Middle frontal gyrus (tissue), 1 donor: ENCODE data around the gene EXOC4.

ENCODE experiments used
- DNase-seq: peaks from one replicate; pipeline ENCODE4 v3.0.0-alpha.2; 2015; ENCODE audit warnings: low spot score; ENCODE audit errors: extremely low spot score

The EXOC4 gene

GRCh38 chr7:133570321-133570720 is 317.4 kb downstream of the EXOC4 start:
- DNase-seq, result no peak

DNA sequence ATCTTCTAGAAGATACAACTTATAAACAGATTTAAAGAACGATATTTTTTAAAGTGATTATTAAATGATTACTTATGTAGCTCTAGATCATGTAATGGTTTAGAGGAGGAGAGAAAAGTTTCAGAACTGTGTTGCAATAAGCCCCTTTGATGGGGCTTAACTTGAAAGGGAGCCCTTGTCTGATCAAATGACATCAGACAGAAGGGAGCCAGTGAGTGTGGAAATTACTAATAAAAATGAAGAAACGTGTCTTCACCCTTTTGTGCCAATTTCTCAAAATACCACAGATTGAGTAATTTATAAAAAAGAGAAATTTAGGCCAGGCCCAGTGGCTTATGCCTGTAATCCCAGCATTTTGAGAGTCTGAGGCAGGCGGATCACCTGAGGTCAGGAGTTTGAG is 318.2 kb downstream of the EXOC4 start:
- DNase-seq, result no peak

GRCh38 chr7:133572087-133572486 is 319.2 kb downstream of the EXOC4 start:
- no peak for DNase-seq

DNA sequence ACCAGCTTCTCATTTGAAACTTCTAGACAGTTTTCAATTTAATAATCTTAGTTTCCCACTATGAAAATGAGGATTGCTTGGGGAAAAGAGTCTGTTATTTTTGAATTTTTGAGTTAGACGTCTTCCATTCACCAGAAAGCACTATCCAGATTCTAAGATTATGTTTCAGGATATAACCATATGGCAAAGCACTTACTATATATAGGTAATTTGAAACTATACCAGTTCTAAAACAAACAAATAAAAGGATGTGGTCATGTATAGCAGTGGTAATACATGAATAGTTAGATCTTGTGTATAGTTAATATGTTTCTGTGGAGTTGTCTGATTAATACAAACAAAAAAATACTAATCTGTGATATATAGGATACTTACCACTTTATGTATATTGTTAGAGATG is 320.0 kb downstream of the EXOC4 start:
- no peak for DNase-seq

DNA sequence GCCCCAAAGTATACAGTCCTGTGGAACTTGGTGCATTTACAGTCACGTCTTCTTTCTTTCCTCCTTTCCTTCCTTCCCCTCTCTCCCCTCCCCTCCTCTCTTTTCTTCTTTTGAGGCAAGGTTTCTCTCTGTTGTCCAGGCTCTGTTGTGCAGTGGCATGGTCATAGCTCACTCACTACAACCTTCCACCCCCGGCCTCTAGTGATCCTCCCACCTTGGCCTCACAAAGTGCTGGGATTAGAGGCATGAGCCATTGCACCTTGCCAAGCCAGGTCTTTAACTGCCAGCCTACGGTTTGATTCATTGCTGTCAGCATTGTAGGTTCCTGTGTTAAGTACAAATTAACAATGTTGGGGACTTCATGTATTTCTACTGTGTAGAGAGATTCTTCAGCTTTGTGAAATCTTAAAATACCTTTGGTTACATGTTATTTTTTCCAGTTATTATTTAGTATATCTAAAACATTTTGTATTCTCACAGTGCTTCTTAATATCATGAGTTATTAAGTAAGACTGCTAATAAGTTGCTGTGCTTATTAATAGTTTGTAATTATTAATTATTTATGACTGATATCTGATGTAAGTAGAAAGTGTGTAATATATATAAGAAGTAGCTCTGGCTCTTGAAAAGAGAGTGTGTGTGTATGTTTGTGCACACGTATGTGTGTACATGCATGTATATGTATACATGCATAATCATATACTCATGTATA is 320.8 kb downstream of the EXOC4 start:
- no peak for DNase-seq

DNA sequence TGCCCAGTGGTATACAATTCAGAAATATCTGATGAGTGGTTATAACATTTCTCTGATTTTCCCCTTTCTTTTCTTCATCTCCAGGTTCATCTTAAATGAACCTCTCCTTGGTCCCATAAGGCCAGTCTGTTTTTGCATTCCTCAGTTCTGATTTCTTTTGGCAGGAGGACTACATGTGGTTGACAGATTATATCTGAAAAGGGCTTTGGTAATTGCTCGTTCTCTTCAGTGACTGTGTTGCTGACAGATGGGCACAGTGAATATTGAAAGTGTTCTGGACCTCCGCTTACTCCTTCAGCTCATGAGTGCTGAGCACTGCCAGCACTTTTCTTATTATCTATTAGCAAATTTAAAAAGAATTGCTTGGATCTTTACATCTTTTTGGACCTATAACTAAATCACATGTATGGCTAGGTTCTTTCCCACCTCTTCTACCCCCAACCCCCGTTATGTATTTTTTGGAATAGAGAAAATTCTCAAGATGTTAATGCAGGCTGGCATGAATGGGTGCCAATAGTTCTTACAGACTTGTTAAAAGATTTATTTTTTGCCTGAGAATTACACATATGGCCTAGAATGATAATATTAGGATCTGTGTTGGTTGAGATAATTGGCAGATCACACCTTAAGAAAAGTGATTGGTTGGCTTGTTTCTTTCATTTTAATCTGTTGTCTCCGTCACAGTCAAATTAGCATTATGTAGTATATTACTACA is 323.0 kb downstream of the EXOC4 start:
- DNase-seq, result no peak

DNA sequence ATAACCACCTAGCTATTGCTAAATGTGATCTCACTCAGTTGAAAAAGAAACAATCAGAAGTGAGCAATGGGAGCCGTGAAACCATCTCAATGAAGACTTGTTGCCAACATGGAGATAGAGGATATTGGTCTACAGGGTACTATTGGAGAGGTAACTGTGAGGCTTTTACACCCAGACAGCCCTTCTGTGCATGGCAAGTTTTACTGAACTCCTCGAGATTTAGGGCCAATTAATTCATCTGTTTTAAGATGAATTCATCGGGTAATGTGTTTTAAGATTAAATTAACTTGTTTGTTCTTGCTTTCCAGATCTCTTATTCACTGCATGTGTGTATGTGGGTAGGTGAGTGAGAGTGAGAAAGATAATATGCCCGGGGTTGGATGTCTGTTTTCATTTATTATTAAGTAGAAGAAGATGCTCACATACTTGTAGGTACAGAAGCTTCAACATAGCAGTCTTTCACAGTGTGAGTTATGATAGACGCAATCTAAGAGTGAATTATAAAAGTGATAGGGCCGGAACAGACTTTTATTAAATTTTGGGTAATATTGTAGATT is 323.8 kb downstream of the EXOC4 start:
- DNase-seq, result no peak

GRCh38 chr7:133582766-133583523 is 330.1 kb downstream of the EXOC4 start:
- no peak for DNase-seq

DNA sequence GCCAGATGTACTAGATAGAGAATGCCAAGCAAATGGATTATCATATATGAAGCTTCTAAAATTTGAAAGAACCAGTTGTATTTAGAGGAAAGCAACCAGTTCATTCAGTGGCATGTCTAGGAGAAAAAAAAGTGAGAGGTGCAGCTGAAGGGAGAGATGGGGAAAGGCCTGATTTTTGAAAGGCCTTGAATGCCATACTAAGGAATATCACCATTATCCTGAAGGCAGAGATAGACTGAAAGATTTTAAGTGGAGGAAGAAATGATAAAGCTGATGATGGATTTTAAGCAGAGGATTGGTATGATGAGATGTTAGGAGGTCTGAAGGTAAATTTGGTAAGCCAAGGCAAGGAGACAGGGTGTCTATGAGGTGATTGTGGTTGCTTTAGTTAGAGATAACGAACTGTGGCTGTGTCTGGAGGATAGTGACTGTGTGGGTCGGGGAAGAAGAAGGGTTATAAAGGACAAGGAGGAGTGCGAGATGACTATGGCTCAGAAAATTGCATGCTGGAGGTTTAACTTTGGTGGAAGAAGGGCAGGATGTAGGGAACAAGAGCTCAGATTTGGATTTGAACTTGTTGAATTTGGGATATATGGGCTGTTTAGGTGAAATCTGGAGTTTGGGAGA is 330.8 kb downstream of the EXOC4 start:
- DNase-seq, result no peak

DNA sequence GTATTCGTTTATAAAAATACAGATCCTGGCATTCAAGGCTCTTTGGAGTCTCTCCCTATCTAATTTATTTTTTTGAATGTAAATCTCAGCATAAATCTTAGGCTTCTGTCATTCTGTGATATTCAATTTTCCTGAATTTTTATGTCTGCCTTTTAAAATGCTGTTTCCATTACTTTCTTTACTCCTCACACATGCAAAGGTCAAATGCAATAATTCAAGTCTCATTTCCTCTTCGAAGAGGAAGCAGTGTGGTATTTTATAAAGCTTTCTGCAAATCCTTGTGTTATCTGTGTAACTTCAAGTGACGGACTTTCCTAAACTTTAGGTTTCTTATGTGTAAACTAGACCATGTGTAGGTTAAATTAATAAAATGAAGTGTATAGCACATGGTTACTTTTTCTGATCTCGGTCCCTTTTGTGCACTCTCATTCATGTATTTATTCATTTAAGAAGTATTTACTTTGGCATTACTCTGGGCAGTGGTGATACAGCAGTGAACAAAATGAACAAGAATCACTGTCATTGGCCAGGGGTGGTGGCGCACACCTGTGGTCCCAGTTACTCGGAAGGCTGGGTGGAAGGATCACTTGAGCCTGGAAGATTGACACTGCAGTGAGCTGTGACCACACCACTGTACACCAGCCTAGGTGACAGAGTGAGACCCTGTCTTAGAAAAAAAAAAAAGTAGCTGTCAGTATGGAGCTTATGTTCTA is 332.2 kb downstream of the EXOC4 start:
- DNase-seq, result no peak

DNA sequence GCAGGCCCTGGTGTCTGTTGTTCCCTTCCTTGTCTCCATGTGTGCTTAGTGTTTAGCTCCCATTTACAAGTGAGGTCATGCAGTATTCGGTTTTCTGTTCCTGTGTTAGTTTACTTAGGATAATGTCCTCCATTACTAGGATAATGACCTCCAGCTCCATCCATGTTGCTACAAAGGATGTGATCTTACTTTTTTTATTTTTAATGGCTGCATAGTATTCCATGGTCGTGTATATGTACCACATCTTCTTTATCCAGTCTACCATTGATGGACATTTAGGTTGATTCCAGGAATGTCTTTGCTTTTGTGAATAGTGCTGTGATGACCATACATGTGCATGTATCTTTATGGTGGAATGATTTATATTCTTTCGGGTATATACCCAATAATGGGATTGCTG is 333.4 kb downstream of the EXOC4 start:
- DNase-seq, result no peak

DNA sequence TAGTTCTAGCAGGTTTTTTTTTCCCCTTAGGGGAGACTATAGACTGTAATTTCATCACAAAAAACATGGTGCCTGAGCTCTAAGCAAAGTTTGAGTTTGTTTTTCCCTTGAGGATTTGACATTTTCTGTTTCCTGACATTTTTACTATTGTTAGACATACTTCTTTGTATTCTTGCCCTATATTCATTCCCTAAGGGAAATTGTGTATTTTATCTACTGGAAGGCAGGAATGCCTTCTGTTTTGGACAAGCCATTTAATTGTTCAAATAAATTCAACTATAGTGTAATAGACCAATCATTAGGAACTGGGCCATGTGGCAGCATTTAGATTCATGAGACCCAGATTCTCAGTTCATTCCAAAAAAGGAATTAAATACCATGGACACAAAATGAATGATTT is 335.0 kb downstream of the EXOC4 start:
- DNase-seq, result no peak

GRCh38 chr7:133590795-133591194 is 337.9 kb downstream of the EXOC4 start:
- no peak for DNase-seq

DNA sequence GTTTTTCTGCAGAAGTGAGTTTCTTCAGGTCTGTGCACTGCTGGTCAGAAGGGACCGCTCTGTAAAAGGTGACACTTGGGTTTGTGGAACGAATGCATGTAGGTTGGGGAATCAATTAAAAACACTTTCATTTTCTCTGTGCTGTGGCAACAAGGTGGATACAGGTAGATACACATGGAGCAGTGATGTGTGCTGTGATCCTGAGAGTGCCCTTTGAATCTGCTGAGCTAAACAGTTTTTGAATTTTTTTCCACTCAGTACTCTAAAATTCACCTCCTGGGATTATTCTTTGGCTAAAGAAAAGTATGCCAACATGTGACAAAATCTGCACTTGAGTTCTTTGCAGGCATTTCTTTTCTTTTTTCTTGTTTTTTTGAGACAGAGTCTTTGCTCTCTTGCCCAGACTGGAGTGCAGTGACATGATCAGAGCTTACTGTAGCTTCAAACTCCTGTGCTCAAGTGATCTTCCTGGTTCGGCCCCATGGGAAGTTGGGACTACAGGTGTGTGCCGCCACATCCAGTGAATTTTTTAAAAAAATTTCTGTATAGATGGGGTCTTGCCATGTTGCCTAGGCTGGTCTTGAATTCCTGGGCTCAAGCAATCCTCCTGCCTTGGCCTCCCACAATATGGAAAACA is 338.9 kb downstream of the EXOC4 start:
- no peak for DNase-seq

GRCh38 chr7:133593561-133593960 is 340.7 kb downstream of the EXOC4 start:
- no peak for DNase-seq

DNA sequence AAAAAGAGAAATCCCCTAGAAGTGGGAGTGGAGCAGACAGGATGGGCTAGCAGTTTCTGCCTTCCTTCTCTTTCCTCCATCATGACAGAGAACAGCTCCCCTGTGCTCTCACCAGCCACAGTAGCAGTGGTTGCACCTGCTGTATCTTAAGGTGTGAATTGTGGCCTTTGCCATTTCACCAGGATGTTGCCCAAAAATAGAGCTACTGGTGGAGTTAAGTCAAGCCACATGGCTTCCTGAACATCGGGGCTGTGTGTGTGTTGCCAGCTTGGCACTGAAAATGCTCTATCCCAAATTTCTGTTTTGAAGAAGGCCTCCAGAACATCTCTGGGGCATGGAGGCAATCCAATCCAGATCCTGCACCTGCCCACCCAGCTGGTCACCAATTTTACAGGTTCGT is 348.7 kb downstream of the EXOC4 start:
- DNase-seq, result no peak

DNA sequence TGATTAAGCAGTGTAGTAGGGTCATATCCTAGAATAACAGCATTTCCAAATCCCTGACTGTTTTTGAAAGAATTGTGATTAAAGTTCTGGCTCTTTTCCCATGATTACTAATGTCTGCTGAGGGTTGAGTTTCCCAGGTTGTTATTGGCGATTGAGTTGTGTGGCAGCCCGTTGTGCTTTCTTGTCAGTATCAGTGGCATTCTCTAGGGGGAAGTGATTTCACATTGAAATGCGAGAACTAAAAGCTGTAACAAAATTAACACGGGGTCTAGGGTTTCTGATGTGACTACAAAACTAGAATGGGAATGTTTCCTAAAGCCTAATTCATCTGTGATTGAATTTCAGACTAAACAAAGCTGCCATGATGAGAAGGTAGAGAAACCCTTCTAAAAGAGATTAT is 349.4 kb downstream of the EXOC4 start:
- DNase-seq, result no peak

DNA sequence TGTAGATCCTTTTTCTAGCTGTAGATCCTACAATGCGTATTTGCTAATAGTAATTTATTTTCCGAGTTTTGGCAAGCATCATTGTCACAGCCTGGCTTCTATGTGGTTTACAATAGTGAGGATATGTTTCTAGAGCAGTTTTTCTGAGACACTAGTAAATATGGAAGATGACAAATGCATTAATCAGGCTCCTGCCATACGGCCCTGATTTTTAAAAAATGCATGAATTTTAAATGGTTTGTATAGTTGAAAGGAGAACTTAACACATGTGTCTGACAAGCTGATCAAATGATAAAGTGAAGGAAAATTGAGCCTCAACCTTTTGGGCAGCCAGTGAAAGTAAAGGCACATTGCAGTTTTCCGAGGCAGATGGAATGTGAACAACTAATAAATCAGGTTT is 354.1 kb downstream of the EXOC4 start:
- no peak for DNase-seq

- DNase-seq, result no peak
Measured at GRCh38 chr7:133609806-133610205, 356.9 kb downstream of the EXOC4 start.

DNA sequence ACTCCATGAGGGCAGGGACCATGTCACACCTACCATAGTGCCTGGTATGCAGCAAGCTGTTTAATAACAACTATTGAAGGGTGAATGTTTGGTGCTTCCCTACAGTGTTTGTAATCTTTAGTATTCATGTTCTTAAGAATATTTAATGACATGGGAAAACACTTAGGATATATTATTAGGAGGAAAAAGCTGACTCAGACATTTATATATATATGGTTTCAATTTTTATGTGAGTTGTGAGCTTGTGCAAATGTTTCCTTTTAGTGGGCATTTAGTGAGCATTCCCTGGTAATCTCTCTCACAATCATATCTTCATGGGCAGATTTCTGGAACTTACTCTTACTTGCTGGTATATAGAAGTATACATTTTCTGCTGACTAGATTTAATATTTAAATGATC is 359.1 kb downstream of the EXOC4 start:
- DNase-seq, result no peak
